Stimulated activated naive CD8-positive, alpha-beta T cell treated with anti-CD3 and anti-CD28 coated beads, Interleukin-15, Interleukin-2, amounts not matched to agents 100 ng/mL and 50 ng/mL, for 24 hours (primary cell): Measurements from ENCODE around the gene ZNF471.
A peak's percentile ranks its signal among the peaks of the same experiment; 100 is the strongest.

Experiments
- H3K27ac Mint-ChIP-seq: one replicate; pipeline ENCODE4 v1.8.0; 2021; ENCODE audit warnings: mild to moderate bottlenecking, mixed read lengths
- H3K27me3 Mint-ChIP-seq: one replicate; pipeline ENCODE4 v1.8.0; 2021; ENCODE audit warnings: mixed read lengths
- H3K36me3 Mint-ChIP-seq: one replicate; pipeline ENCODE4 v1.8.0; 2021; ENCODE audit warnings: low read depth, mixed read lengths
- H3K4me1 Mint-ChIP-seq: one replicate; pipeline ENCODE4 v1.8.0; 2021; ENCODE audit warnings: low read depth, mixed read lengths
- H3K4me3 Mint-ChIP-seq: one replicate; pipeline ENCODE4 v1.8.0; 2021; ENCODE audit warnings: mild to moderate bottlenecking, mixed read lengths
- H3K9me3 Mint-ChIP-seq: one replicate; pipeline ENCODE4 v1.8.0; 2021; ENCODE audit warnings: mixed read lengths

Gene ZNF471

DNA sequence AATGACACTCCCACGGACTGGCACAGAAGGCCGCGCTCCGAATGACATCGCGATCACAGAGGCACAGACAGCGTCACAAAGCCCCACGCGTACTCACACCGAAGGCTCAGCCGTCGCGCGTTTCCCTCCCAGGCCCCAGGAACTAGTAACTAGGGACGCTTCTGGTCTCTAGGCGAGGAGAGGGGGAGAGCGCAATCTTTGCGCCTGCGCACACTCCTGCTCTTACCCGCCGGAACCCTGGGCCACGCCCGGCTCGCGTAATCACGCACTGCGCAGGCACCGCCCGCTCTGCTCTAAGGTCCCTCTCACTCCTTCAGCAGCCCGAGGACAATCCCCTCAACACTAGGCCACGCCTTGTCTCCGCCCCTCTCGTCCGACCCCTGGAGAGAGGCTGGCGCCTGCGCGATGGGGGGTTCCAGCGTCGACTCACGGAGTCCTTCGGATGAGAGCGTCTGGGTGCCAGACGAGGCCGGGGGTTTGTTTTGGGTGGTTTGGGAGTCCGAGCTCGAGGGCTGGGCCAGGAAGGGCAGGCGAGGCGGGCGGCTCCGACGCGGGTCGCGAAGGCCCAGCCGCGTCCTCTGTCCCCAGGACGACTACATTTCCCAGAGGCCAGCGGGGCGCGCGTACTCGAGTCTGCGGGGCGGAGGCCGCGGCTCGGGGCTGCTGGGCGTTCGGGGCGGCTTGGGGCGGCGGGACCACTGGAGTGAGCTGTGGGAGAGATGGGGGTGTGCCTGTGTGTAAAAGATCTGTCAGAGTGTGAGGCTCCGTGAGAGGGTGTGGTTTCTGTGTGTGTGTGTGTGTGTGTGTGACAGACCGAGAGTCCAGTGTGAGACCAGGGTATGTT, at the start of gene ZNF471:
Gene ZNF471, plus strand, starts transcription at position 410 of the 844 bp plus-strand sequence. CDS start 3,717 bp downstream, outside the sequence.
- no peak within 1 kb of the TSS for H3K27ac Mint-ChIP-seq
- peaks cover 4% of the 10 kb centered on the region for H3K27me3 Mint-ChIP-seq
- H3K9me3 Mint-ChIP-seq: peaks cover 13% of the 10 kb centered on the region
- H3K4me3 Mint-ChIP-seq: no peak within 1 kb of the TSS
- peaks cover 6% of the 10 kb centered on the region for H3K4me1 Mint-ChIP-seq
- H3K36me3 Mint-ChIP-seq: peaks cover 11% of the 10 kb centered on the region

DNA sequence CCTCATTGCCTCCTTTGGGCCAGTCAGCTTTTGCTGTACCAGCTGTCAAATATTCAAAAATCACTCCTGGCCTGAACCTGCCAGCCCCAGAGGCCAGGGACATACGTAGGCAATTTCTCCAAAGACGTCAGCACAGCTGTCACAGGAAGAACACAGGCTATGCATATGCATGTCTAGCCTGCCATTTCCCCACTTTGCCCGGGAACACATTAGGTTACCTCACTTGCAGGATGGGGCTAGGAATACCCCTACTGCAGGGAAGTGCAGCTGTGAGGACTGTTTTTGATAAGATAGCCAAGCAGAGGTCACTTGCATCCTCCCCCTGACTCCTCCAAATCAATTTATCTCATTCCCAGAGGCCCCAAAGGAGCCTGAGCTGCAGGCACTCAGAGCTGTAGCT, 33.3 kb upstream of the ZNF471 start:
- no peak overlapping the region for H3K27ac Mint-ChIP-seq
- peaks cover 49% of the 10 kb centered on the region for H3K9me3 Mint-ChIP-seq
- H3K4me3 Mint-ChIP-seq: no peak overlapping the region
- H3K27me3 Mint-ChIP-seq: peaks cover 24% of the 10 kb centered on the region
- H3K4me1 Mint-ChIP-seq: peaks cover 28% of the 10 kb centered on the region
- peaks cover 69% of the 10 kb centered on the region for H3K36me3 Mint-ChIP-seq

DNA sequence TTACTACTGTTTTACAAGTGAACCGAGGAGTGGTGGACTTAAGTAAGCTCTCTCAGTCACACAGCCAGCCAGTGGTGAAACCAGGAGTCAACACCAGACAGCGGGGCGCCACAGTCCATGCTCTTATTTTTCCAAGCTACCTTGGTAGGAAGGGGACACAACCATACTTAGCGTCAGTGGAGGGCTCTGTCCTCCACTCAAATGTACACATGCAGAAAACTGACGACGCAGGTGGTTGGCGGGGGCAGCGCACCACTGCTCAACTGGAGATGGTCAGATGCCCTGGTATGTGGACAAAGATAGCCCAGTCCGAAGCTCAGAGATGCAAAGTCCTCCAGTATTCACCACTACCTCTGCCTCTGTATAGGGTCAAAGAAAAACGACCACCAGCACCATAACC, 31.6 kb upstream of the ZNF471 start:
- H3K4me3 Mint-ChIP-seq: no peak overlapping the region
- peaks cover 28% of the 10 kb centered on the region for H3K27me3 Mint-ChIP-seq
- peaks cover 67% of the 10 kb centered on the region for H3K36me3 Mint-ChIP-seq
- H3K27ac Mint-ChIP-seq: no peak overlapping the region
- H3K4me1 Mint-ChIP-seq: peaks cover 32% of the 10 kb centered on the region
- H3K9me3 Mint-ChIP-seq: peaks cover 58% of the 10 kb centered on the region

DNA sequence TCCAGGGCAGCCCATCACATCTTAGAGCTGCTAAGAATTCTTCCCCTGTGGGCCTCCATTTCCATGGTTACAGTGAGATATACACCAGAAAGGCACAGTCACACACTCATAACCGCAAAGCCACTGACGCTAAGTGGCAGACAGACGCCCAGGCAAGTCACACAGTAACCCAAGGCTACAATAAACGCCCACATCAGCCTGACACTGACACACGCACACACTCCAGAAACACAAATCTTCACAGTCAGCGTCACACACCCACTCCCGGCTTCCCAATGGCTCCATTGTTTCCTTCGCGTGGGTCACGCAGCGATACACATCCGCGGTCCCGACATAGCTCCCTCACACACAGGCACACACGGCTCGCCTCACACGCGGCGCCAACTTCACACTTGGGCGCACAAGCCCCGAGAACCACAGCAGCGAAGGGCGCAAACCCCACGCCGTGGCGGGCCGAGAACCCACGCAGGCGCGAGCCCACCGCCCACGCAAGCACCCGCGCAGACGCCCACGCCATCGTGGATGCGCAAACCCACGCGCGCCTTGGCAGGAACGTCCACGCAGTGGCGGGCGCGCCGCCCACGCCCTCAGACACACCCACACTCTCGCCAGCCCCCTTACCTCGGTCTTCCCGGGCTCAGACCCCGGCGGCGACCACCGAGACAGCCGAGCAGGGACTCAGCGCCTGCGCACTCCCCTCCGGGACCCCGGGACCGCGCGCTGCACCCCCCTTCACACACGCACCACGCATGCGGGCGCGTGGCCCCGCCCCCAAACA, 30.8 kb upstream of the ZNF471 start, which contains the start of gene ZNF667:
Gene ZNF667, minus strand, starts transcription at position 695 of the 778 bp plus-strand sequence. CDS start 14,975 bp downstream, outside the sequence.
- H3K9me3 Mint-ChIP-seq: peaks cover 58% of the 10 kb centered on the region
- H3K27me3 Mint-ChIP-seq: peaks cover 28% of the 10 kb centered on the region
- peaks cover 32% of the 10 kb centered on the region for H3K4me1 Mint-ChIP-seq
- peaks cover 65% of the 10 kb centered on the region for H3K36me3 Mint-ChIP-seq
- peak within 1 kb of the TSS; percentile 90 for H3K4me3 Mint-ChIP-seq
- peak within 1 kb of the TSS; percentile 75 for H3K27ac Mint-ChIP-seq

DNA sequence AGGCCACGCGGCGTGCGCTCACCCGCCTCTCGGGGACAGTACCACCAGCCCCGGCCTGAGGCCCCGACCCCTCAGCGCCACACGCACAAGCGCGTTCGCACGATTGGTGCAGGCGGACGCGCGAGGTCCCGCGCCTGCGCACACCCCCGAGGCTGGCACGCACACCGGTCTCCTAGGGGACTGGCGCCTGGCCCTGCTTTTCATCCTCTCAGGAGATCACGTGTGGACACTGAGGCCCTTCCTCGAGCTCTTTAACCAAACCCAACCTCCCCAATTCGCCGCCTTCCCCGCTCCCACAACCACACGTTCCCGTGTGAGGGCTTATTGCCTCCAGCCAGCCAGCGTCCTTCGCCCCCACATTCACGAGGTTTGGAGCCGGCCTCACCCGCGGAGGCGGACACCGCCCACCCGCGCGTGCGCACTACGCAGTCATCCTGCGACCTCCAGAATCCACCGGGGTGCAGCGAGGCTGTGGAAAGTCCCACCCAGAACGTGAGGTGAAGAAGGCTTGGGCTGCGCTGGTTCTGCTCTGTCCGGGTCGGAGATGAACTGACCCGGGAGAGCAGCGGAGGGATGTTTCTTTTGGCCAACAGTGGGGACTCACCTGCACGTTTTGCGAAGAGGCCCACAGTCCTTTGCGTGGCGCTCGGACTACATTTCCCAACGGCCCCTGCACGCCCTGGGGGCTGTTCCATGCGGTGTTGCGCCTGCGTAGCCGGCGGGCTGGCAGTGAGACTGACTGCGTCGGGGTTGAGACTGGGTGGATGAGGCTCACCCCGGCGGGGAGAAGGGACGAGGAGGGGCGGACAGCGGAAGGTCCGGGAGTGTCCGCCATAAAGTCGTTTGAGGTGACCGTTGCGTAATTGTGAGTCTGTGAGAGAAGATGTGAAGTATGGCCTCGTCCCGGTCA, 30.0 kb upstream of the ZNF471 start:
- Mint-ChIP-seq H3K27ac (peak overlapping the region; percentile 75), H3K4me1 (peaks cover 32% of the 10 kb centered on the region), H3K27me3 (peaks cover 28% of the 10 kb centered on the region), H3K4me3 (peak overlapping the region; percentile 90), H3K36me3 (peaks cover 56% of the 10 kb centered on the region), H3K9me3 (peaks cover 55% of the 10 kb centered on the region)

DNA sequence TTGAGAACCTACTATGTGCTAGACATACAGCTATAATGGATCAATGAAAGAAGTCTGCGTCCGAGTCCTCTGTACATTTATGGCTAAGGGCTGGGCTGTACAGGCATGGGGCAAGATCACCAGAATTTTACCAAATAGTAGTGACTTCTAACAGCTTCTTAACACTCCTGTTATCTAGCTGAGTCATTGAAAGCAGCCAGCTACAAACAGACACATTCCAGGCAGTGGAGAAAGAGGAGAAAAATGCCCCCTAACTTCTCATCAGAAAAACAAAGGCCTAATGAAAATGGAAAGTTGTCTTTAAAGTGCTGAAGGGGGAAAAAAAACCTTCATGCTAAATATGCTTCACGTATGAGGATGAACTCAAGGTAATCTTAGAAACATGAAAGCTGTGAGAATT, 16.3 kb upstream of the ZNF471 start:
- peaks cover 52% of the 10 kb centered on the region for H3K36me3 Mint-ChIP-seq

DNA sequence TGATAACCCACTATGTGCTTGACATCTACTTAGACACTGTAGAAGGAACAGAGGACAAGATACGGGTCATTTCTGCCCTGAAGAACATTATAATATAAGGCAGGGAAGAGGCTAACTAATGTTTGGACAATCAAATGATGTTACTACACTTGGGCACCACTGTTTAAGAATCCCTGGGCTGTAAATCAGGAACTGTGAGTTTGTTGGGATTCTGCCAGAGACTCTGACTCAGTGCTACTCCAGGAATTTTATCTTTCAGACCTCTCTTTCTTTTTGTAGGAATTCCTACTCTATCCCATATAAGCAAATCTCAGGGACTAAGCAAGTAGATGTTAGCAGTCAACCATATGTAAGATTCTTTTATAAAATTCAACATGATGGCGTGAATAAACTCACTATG, 3.1 kb upstream of the ZNF471 start:
- peaks cover 30% of the 10 kb centered on the region for H3K9me3 Mint-ChIP-seq
- H3K4me1 Mint-ChIP-seq: peaks cover 6% of the 10 kb centered on the region

More for the DNA sequence above, 16.3 kb upstream of the ZNF471 start:
- Mint-ChIP-seq H3K27me3 (no peaks in the 10 kb centered on the region), H3K27ac (no peak overlapping the region), H3K4me1 (no peaks in the 10 kb centered on the region), H3K4me3 (no peak overlapping the region), H3K9me3 (peaks cover 64% of the 10 kb centered on the region)

DNA sequence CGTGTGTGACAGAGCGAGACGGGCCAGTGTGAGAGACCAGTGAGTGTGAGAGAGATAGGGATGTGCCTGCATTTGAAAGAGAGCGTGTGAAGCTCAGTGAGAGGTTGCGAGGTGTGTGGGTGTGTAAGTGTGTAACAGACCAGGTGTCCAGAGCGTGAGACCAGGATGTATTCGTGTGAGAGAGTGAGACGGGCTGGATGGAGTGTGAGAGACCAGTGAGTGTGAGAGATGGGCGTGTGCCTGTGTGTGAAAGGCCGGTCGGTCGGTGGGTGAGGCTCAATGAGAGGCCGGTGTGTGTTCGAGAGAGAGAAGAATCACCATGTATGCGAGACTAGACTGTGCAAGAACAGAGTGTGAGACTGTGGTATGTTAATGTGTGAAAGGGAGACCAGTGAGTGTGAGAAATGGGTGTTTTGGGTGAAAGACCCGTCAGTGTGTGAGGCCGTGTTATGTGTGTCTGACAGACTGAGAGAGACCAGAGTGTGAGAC, 679 bp downstream of the ZNF471 start:
- Mint-ChIP-seq H3K27ac (no peak overlapping the region), H3K9me3 (peaks cover 14% of the 10 kb centered on the region), H3K4me1 (peaks cover 6% of the 10 kb centered on the region), H3K4me3 (no peak overlapping the region), H3K27me3 (peaks cover 4% of the 10 kb centered on the region), H3K36me3 (peaks cover 14% of the 10 kb centered on the region)

More for the DNA sequence above, 3.1 kb upstream of the ZNF471 start:
- no peak overlapping the region for H3K4me3 Mint-ChIP-seq
- peaks cover 18% of the 10 kb centered on the region for H3K36me3 Mint-ChIP-seq
- peaks cover 4% of the 10 kb centered on the region for H3K27me3 Mint-ChIP-seq
- no peak overlapping the region for H3K27ac Mint-ChIP-seq

DNA sequence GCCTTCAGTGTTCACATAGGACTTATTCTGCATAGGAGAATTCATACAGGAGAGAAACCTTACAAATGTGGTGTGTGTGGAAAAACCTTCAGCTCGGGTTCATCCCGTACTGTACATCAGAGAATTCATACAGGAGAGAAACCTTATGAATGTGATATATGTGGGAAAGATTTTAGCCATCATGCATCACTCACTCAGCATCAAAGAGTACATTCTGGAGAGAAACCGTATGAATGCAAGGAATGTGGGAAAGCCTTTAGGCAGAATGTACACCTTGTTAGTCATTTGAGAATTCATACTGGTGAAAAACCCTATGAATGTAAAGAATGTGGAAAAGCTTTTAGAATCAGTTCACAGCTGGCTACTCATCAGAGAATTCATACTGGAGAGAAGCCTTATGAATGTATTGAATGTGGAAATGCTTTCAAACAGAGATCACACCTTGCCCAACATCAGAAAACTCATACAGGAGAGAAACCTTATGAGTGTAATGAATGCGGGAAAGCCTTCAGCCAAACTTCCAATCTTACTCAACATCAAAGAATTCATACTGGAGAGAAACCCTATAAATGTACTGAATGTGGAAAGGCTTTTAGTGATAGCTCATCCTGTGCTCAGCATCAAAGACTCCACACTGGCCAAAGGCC, 17.7 kb downstream of the ZNF471 start:
- H3K9me3 Mint-ChIP-seq: peaks cover 60% of the 10 kb centered on the region

DNA sequence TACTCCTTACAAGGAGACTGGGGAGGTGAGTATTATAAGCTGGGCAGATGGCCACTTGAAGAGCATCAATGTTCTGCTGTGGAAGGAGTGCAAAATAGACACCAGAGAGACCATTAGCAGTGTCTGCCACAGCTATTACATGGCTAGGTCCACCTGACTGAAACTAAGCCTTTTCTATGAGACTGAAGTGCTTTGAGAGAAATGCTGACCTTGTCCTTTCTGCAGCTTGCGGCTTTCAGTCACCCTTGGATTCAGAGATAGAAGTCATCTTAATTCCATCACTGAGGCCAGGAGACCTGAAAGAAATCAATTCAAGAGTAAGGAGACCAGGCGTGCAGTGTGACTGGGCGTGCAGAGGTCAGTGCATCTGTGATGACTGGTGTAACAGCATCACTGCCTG, 29.8 kb downstream of the ZNF471 start:
- peaks cover 48% of the 10 kb centered on the region for H3K9me3 Mint-ChIP-seq
- H3K4me1 Mint-ChIP-seq: peaks cover 18% of the 10 kb centered on the region
- H3K27ac Mint-ChIP-seq: peak overlapping the region; percentile 90
- H3K27me3 Mint-ChIP-seq: no peaks in the 10 kb centered on the region
- H3K36me3 Mint-ChIP-seq: peaks cover 46% of the 10 kb centered on the region
- H3K4me3 Mint-ChIP-seq: peak overlapping the region; percentile 87

More for the DNA sequence above, 17.7 kb downstream of the ZNF471 start:
- H3K27ac Mint-ChIP-seq: no peak overlapping the region
- H3K4me1 Mint-ChIP-seq: no peaks in the 10 kb centered on the region
- peaks cover 55% of the 10 kb centered on the region for H3K36me3 Mint-ChIP-seq
- H3K4me3 Mint-ChIP-seq: no peak overlapping the region
- H3K27me3 Mint-ChIP-seq: no peaks in the 10 kb centered on the region

DNA sequence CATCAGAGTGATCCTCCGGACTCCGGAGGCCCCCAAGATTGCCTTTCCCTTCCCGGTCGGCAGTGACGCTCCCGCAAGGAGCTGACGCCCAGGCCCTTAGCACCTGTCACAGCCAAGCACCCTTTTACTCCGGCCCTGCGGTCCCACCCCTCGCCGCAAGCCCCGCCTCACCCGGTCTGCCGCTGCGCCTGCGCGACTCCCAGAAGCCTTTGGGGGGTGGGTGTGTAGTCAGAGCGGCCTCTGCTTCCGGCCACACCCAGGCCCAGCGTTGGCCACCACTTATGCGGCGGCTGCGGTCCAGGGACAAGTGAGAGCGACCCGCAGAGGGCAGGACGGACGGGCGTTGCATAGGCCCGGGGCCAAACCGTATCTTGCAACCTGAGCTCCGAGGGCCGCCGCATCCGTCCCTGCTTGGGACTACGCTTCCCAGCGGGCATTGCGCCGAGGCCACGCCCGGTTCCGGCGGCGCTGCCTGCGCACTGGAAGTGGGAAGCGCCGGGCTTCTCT, 30.7 kb downstream of the ZNF471 start:
- peaks cover 46% of the 10 kb centered on the region for H3K9me3 Mint-ChIP-seq
- H3K4me1 Mint-ChIP-seq: peaks cover 18% of the 10 kb centered on the region
- peaks cover 45% of the 10 kb centered on the region for H3K36me3 Mint-ChIP-seq
- H3K27me3 Mint-ChIP-seq: no peaks in the 10 kb centered on the region
- H3K4me3 Mint-ChIP-seq: peak overlapping the region; percentile 87
- H3K27ac Mint-ChIP-seq: peak overlapping the region; percentile 90

DNA sequence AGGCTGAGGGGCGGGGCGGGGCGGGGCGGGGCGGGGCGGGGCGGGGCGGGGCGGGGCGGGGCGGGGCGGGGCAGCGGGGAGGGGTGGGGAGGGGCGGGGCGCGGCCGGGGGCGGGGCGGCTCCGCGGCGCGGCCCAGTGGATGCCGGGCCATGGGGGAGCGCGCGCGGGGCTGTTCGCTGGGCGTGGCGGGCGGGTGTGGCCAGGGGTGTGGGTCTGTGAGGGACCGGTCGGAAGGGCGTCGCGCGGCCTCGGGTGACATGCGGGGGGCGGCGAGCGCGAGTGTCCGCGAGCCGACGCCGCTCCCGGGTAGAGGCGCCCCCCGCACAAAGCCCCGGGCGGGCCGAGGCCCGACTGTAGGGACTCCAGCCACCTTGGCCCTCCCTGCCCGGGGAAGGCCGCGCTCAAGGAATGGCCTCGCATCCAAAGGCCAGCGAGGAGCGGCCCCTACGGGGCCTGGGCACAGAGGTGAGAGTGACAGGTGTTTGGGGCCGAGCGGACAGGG, 31.2 kb downstream of the ZNF471 start, which contains the start of gene ZFP28:
Gene ZFP28, plus strand, starts transcription at position 188 of the 503 bp plus-strand sequence. Its CDS starts 71 bp downstream, at position 259.
- H3K4me1 Mint-ChIP-seq: peaks cover 18% of the 10 kb centered on the region
- peaks cover 46% of the 10 kb centered on the region for H3K9me3 Mint-ChIP-seq
- H3K4me3 Mint-ChIP-seq: peak within 1 kb of the TSS; percentile 87
- H3K27ac Mint-ChIP-seq: peak within 1 kb of the TSS; percentile 90
- no peaks in the 10 kb centered on the region for H3K27me3 Mint-ChIP-seq
- peaks cover 49% of the 10 kb centered on the region for H3K36me3 Mint-ChIP-seq

DNA sequence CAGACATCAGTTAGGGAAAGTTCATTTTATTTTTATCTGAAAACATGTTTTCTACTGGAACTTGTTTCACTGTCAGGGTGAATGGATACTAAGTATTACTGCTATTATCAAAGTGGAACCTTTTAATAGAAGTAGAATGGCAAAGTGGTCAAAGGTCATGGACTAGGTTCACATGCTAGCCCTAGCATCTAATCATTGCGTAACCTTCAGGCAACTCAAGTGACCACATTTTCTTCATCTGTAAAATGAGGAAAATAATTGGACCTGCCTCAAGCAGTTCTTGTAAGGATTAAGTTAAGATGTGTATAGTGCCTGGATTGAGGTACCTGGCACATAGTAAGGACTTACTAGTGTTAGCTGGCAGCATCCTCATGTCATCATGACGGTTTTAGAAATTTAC, 36.1 kb downstream of the ZNF471 start:
- H3K9me3 Mint-ChIP-seq: peaks cover 48% of the 10 kb centered on the region
- peaks cover 80% of the 10 kb centered on the region for H3K36me3 Mint-ChIP-seq
- H3K27ac Mint-ChIP-seq: no peak overlapping the region

More for the DNA sequence above, 36.1 kb downstream of the ZNF471 start:
- H3K27me3 Mint-ChIP-seq: no peaks in the 10 kb centered on the region
- peaks cover 8% of the 10 kb centered on the region for H3K4me1 Mint-ChIP-seq
- no peak overlapping the region for H3K4me3 Mint-ChIP-seq
